Psoas muscle (tissue), 8 donors: Measurements from ENCODE around the gene ATOH8. TPM values are rescaled to one million over a fixed set of nuclear protein-coding genes. Genes with fewer than 3 reads are reported as not detected.

Source experiments
- ATAC-seq, 4 donors: fragments of 200-7000 bp; cut with Tn5 transposase; one replicate each; pipeline ENCODE4 v1.9.1; 2020; ENCODE audit warnings: moderate library complexity in 3 of 4, mild to moderate bottlenecking in 2 of 4
- DNase-seq, 2 donors: peaks; one replicate each; pipeline ENCODE4 v3.0.0-alpha.2; 2020
- H3K27ac ChIP-seq: fragments of 200-600 bp; one replicate; pipeline ENCODE4 v1.8.0; 2022
- H3K27me3 ChIP-seq, 3 donors: fragments of 200-600 bp in 1 of 3; one replicate each; pipeline versions ENCODE4 v1.6.1 to v1.8.0; 2013 to 2022; ENCODE audit warnings: low read length in 2 of 3, mild to moderate bottlenecking in 2 of 3, moderate library complexity in 1 of 3; ENCODE audit not compliant: insufficient read depth in 3 of 3
- H3K36me3 ChIP-seq, 2 donors: fragments of 200-600 bp in 1 of 2; one replicate each; pipeline versions ENCODE4 v1.6.1 to v1.8.0; 2013 to 2022; ENCODE audit warnings: low read depth in 1 of 2, mild to moderate bottlenecking in 1 of 2, moderate library complexity in 1 of 2; ENCODE audit not compliant: insufficient read depth in 1 of 2
- H3K4me1 ChIP-seq: fragments of 200-600 bp; one replicate; pipeline ENCODE4 v1.8.0; 2022
- H3K4me3 ChIP-seq: fragments of 200-600 bp; one replicate; pipeline ENCODE4 v1.8.0; 2022; ENCODE audit warnings: mild to moderate bottlenecking
- H3K9me3 ChIP-seq: fragments of 200-600 bp; one replicate; pipeline ENCODE4 v1.8.0; 2022
- CTCF ChIP-seq: fragments of 200-600 bp; IDR thresholded peaks from one replicate; pipeline ENCODE4 v1.8.0; 2022; ENCODE audit warnings: antibody characterized with exemption
- WGBS, 3 donors: extraction: QIAGEN DNeasy Blood & Tissue Kit; methylation state at CpG; one replicate each; pipeline versions ENCODE4 v1.1.6 to v1.1.7; 2013; 5-methylcytosine and 5-hydroxymethylcytosine counted together
- intact Hi-C, 2 donors: fragments of 100-400 bp; cut with DNase I; formaldehyde crosslinking; loops; one replicate each; pipeline versions ENCODE4 v1.11.0 to v1.14.2; 2022
- polyA plus RNA-seq, 3 donors: library from polyadenylated mRNA; stranded (reverse); fragments of 200-250 nt; gene quantifications; one replicate each; pipeline ENCODE4 v1.2.3, GENCODE V29; 2013
- total RNA-seq, 4 donors: library from RNA; stranded (reverse); fragmentation: NEBNext Ultra II Directional in 2 of 4; extraction: Animal tissue kit (Norgen Biotek cat#: 25700) in 2 of 4; gene quantifications; one replicate each; pipeline versions ENCODE4 v1.2.1 to v1.2.4, GENCODE V29; 2021 to 2023
- donor health status: healthy with polysubstance abuse.
- donor health status: DM: no; HTN: no; CAD: no; lungs with moderate emphysema.
- donor health status: Bipolar disorder and iron deficiency.
- donor health status: healthy.
- donor health status: DM: yes; HTN: yes; CAD: no.
- donor health status: DM: no; HTN: no; CAD: no.
- donor health status: DM: no; HTN: no; CAD: no.
- donor health status: DM: yes; HTN: yes; CAD: no.

ATOH8 gene
- total and polyA plus RNA-seq, 7 donors, result 22.0 to 82.1 (median 59.4) TPM

GRCh38 chr2:85708641-85709040 is 45.1 kb upstream of the ATOH8 start:
- ATAC-seq (peak in 3 of 4 donors; percentile 20 to 64 (median 36)), DNase-seq (no peak)
- TF ChIP-seq CTCF, result no peak
- Histone ChIP-seq H3K4me1 (peaks cover 76% of the 10 kb centered on the region), H3K4me3 (no peak overlapping the region), H3K36me3 (no peaks in the 10 kb centered on the region), H3K27ac (no peak overlapping the region), H3K9me3 (no peaks in the 10 kb centered on the region), H3K27me3 (no peaks in the 10 kb centered on the region)
- 13 to 52% (median 48%) methylated on average over 1 of the region's 1 CpG for WGBS, 3 donors
- intact Hi-C loops, result loop anchor here in 1 of 2 donors (5.0 kb wide), 1 partner anchor 71 kb away; no protein-coding TSS in a partner anchor

GRCh38 chr2:85709401-85709811 is 44.4 kb upstream of the ATOH8 start:
- intact Hi-C loops, result loop anchor here in 1 of 2 donors (5.0 kb wide), 1 partner anchor 72 kb away; no protein-coding TSS in a partner anchor
- H3K4me1 ChIP-seq, result peaks cover 76% of the 10 kb centered on the region
- no peaks in the 10 kb centered on the region for H3K36me3 ChIP-seq
- ATAC-seq (no peak), DNase-seq (no peak)
- H3K4me3 ChIP-seq, result no peak overlapping the region
- peak overlapping the region; percentile 66 for H3K27ac ChIP-seq
- H3K9me3 ChIP-seq, result no peaks in the 10 kb centered on the region
- 47 to 62% (median 53%) methylated on average over 4 of the region's 4 CpGs for WGBS, 3 donors
- TF ChIP-seq CTCF, result no peak
- H3K27me3 ChIP-seq, result no peaks in the 10 kb centered on the region

- intact Hi-C loops, result loop anchor here in 1 of 2 donors (5.0 kb wide), 1 partner anchor 69 kb away; no protein-coding TSS in a partner anchor
- WGBS, 3 donors, result 66 to 68% (median 66%) methylated on average over 19 of the region's 19 CpGs
- Histone ChIP-seq H3K27ac (peak overlapping the region; percentile 66), H3K36me3 (no peaks in the 10 kb centered on the region), H3K27me3 (no peaks in the 10 kb centered on the region), H3K4me1 (peaks cover 63% of the 10 kb centered on the region), H3K9me3 (no peaks in the 10 kb centered on the region), H3K4me3 (no peak overlapping the region)
- TF ChIP-seq CTCF, result no peak
- ATAC-seq, result peak in 3 of 4 donors; percentile 1 to 18 (median 16)
- DNase-seq, result peak; percentile 60 to 67
Observed at GRCh38 chr2:85710687-85711577, 42.9 kb upstream of the ATOH8 start.

- WGBS, 3 donors, result 77 to 83% (median 82%) methylated on average over 8 of the region's 8 CpGs
- H3K4me1 ChIP-seq, result peaks cover 56% of the 10 kb centered on the region
- no peak for TF ChIP-seq CTCF
Observed at GRCh38 chr2:85711578-85712060, 42.2 kb upstream of the ATOH8 start.

More at GRCh38 chr2:85711578-85712060, 42.2 kb upstream of the ATOH8 start:
- intact Hi-C loops, result loop anchor here in 1 of 2 donors (5.0 kb wide), 1 partner anchor 69 kb away; no protein-coding TSS in a partner anchor
- ATAC-seq (no peak), DNase-seq (no peak)
- H3K27ac ChIP-seq, result peak overlapping the region; percentile 50
- H3K9me3 ChIP-seq, result no peaks in the 10 kb centered on the region
- H3K4me3 ChIP-seq, result peak overlapping the region; percentile 18
- no peaks in the 10 kb centered on the region for H3K27me3 ChIP-seq
- H3K36me3 ChIP-seq, result no peaks in the 10 kb centered on the region
